Cardiac septum (tissue), 1 donor: ENCODE data around the gene TP53I13. TPM values are rescaled to one million over a fixed set of nuclear protein-coding genes. Genes with fewer than 3 reads are reported as not detected.

Source experiments
- DNase-seq: peaks from one replicate; pipeline ENCODE4 v3.0.0-alpha.2; 2020; ENCODE audit warnings: low spot score
- intact Hi-C: fragments of 100-400 bp; cut with DNase I; formaldehyde crosslinking; loops from one replicate; pipeline ENCODE4 v1.14.0; 2022
- total RNA-seq: library from RNA; stranded (reverse); fragmentation: NEBNext Ultra II Directional; extraction: Animal tissue kit (Norgen Biotek cat#: 25700); gene quantifications from one replicate; pipeline ENCODE4 v1.2.1, GENCODE V29; 2021
- donor health status: DM: no; HTN: no; CAD: no.

Gene TP53I13
- total RNA-seq, 1 donor from 2014 or later, result 31.9 TPM

GRCh38 chr17:29565643-29566472 is 2.6 kb upstream of the TP53I13 start:
- intact Hi-C loops, result loop anchor here (10.0 kb wide), 1 partner anchor 171 kb away; the partner anchor contains the start of gene TAOK1

GRCh38 chr17:29566473-29567303 is 1.8 kb upstream of the TP53I13 start, which contains the start of gene ABHD15:
Gene ABHD15 (minus strand): TSS chr17:29567037. CDS start chr17:29566966, 71 bp downstream.
- intact Hi-C loops, result loop anchor here (10.0 kb wide), 1 partner anchor 172 kb away; the partner anchor contains the start of gene TAOK1
- DNase-seq, result peak; percentile 82

More at GRCh38 chr17:29565643-29566472, 2.6 kb upstream of the TP53I13 start:
- DNase-seq, result peak; percentile 81

- DNase-seq, result no peak
- intact Hi-C loops, result loop anchor here (10.0 kb wide), 1 partner anchor 172 kb away; the partner anchor contains the start of gene TAOK1
Observed at GRCh38 chr17:29567304-29567553, 1.3 kb upstream of the TP53I13 start.

GRCh38 chr17:29567554-29568330 is 759 bp upstream of the TP53I13 start:
- peak; percentile 80 for DNase-seq
- intact Hi-C loops, result loop anchor here (10.0 kb wide), 1 partner anchor 173 kb away; the partner anchor contains the start of gene TAOK1

- intact Hi-C loops, result loop anchor here (10.0 kb wide), 1 partner anchor 175 kb away; the partner anchor contains the start of gene TAOK1
- DNase-seq, result no peak
Observed at GRCh38 chr17:29569245-29569950, 897 bp downstream of the TP53I13 start.

- no peak for DNase-seq
- intact Hi-C loops, result no loop called here
Observed at GRCh38 chr17:29570521-29570920, 2.0 kb downstream of the TP53I13 start.

GRCh38 chr17:29571486-29571882 is 3.0 kb downstream of the TP53I13 start:
- DNase-seq, result no peak
- intact Hi-C loops, result no loop called here

GRCh38 chr17:29571883-29572681 is 3.6 kb downstream of the TP53I13 start:
- peak; percentile 76 for DNase-seq
- intact Hi-C loops, result no loop called here

GRCh38 chr17:29572691-29573557 is 4.4 kb downstream of the TP53I13 start:
- intact Hi-C loops, result no loop called here

GRCh38 chr17:29573558-29573869 is 5.0 kb downstream of the TP53I13 start:
- no peak for DNase-seq
- intact Hi-C loops, result no loop called here

More at GRCh38 chr17:29572691-29573557, 4.4 kb downstream of the TP53I13 start:
- peak; percentile 83 for DNase-seq

GRCh38 chr17:29573871-29574731 is 5.6 kb downstream of the TP53I13 start:
- DNase-seq, result peak; percentile 69
- intact Hi-C loops, result no loop called here

GRCh38 chr17:29574732-29575510 is 6.4 kb downstream of the TP53I13 start:
- DNase-seq, result no peak
- intact Hi-C loops, result loop anchor here (5.0 kb wide), 1 partner anchor 37 kb away; no protein-coding TSS in a partner anchor

- intact Hi-C loops, result loop anchor here (5.0 kb wide), 1 partner anchor 37 kb away; no protein-coding TSS in a partner anchor
- DNase-seq, result no peak
Observed at GRCh38 chr17:29575511-29576213, 7.2 kb downstream of the TP53I13 start.

GRCh38 chr17:29576214-29577000 is 7.9 kb downstream of the TP53I13 start:
- no peak for DNase-seq
- intact Hi-C loops, result loop anchor here (5.0 kb wide), 1 partner anchor 36 kb away; no protein-coding TSS in a partner anchor
